ENCODE measurements around the gene RRN3.
"Not testable (repeated sequence)": the region's sequence is repeated elsewhere in the genome, so short reads cannot be mapped to it uniquely, and the experiment has no call there.

DNA sequence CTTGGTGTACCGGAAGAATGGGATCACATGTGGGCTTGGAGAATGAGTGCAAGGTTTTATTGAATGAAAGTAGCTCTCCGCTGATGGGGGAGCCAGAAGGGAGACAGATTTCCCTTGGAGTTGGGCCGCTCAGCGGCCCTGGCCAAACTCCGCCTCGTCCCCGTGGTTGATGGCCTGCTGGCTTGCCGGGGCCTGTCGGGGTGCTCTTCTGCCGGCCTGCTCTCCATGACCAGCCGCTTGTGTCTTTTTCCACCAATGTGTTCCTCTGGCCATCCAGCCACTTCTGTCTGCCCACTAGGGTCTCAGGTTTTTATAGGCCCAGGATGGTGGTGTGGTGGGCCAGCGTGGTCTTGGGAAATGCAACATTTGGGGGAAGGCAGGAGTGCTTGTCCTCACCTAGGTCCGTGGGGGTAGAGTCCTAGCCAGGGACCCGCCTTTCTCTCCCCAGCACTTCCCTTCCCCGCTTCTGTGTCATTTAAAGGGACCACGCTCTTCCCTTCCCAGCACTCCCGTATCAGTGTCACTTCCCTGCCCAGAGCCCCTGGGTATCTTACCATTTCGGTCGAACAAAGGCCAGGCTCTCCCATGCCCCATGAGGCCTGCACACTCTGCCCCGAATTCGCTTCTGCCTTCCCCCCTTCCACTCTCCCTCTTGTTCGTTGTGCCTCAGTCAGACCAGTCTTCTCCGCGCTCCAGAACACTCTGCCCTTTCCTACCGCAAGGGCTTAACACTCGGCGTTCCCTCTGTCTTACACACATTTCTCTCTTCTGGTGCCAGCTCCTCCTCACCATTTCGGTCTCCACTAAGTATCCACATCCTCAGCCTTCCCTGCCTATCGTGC lies 66.3 kb downstream of the RRN3 start:
- TF ChIP-seq NCOA1 (IDR thresholded peaks at IDR 0.05; ENCODE audit: low read depth); GATA2 (CRISPR knock-in tag; IDR thresholded peaks at IDR 0.05): not testable (repeated sequence)
